Ishikawa (cell line): ENCODE data around the gene WDR90.

Source experiments
- CREB1 ChIP-seq: IDR thresholded peaks from 2 replicates; pipeline ENCODE4 v1.6.1; 2012; ENCODE audit warnings: low read depth
- EP300 ChIP-seq: IDR thresholded peaks from 2 replicates; pipeline ENCODE4 v1.6.1; 2012; ENCODE audit warnings: borderline replicate concordance
- FOXM1 ChIP-seq: IDR thresholded peaks from 2 replicates; pipeline ENCODE4 v1.6.1; 2012; ENCODE audit warnings: low read depth, borderline replicate concordance
- MAX ChIP-seq: IDR thresholded peaks from 2 replicates; pipeline ENCODE4 v1.6.1; 2012
- RAD21 ChIP-seq: IDR thresholded peaks from 2 replicates; pipeline ENCODE4 v1.6.1; 2012; ENCODE audit warnings: low read depth
- REST ChIP-seq: IDR thresholded peaks from 2 replicates; pipeline ENCODE4 v1.6.1; 2012; ENCODE audit warnings: low read depth, mild to moderate bottlenecking
- YY1 ChIP-seq: IDR thresholded peaks from 2 replicates; pipeline ENCODE4 v1.6.1; 2012; ENCODE audit warnings: low read depth

GRCh38 chr16:706189-707061, 57.3 kb downstream of the WDR90 start:
- TF ChIP-seq CREB1 (no peak), REST (no peak), RAD21 (no peak), EP300 (no peak), FOXM1 (no peak), YY1 (no peak), MAX (no peak)
